Lung (tissue), 12 donors: ENCODE data around the gene ELOVL6. TPM values are rescaled to one million over a fixed set of nuclear protein-coding genes. Genes with fewer than 3 reads are reported as not detected.

Experiments used
- ATAC-seq: fragments of 200-7000 bp; cut with Tn5 transposase; one replicate; pipeline ENCODE4 v1.9.1; 2020; ENCODE audit warnings: moderate number of reproducible peaks; ENCODE audit not compliant: insufficient read depth, low FRiP score
- DNase-seq, 3 donors: peaks; one replicate each; pipeline ENCODE4 v3.0.0-alpha.2; 2013 to 2017
- H3K27ac ChIP-seq, 2 donors: one replicate each; pipeline ENCODE4 v1.5.1; 2013; ENCODE audit warnings: mild to moderate bottlenecking in 2 of 2, moderate library complexity in 2 of 2, control low read depth in 1 of 2, inconsistent platforms in 1 of 2, low read depth in 1 of 2, low read length in 1 of 2
- H3K27me3 ChIP-seq, 3 donors: one replicate each; pipeline ENCODE4 v1.5.1; 2013; ENCODE audit warnings: low read length in 2 of 3; ENCODE audit not compliant: control insufficient read depth in 3 of 3, insufficient read depth in 3 of 3
- H3K36me3 ChIP-seq, 4 donors: one replicate each; pipeline ENCODE4 v1.5.1; 2013; ENCODE audit warnings: low read length in 4 of 4, mild to moderate bottlenecking in 1 of 4, moderate library complexity in 1 of 4; ENCODE audit not compliant: control insufficient read depth in 4 of 4, insufficient read depth in 4 of 4
- H3K4me1 ChIP-seq, 5 donors: one replicate each; pipeline ENCODE4 v1.5.1; 2013; ENCODE audit warnings: low read length in 5 of 5, mild to moderate bottlenecking in 2 of 5, moderate library complexity in 1 of 5; ENCODE audit not compliant: control insufficient read depth in 5 of 5, insufficient read depth in 5 of 5
- H3K4me3 ChIP-seq: one replicate; pipeline ENCODE4 v1.5.1; 2013; ENCODE audit warnings: mild to moderate bottlenecking, control low read depth, moderate library complexity
- H3K9ac ChIP-seq, 2 donors: one replicate each; pipeline ENCODE4 v1.5.1; 2013; ENCODE audit warnings: low read length in 2 of 2, control low read depth in 1 of 2; ENCODE audit not compliant: insufficient read depth in 1 of 2
- H3K9me3 ChIP-seq, 4 donors: one replicate each; pipeline ENCODE4 v1.5.1; 2013; ENCODE audit warnings: low read length in 3 of 4, mild to moderate bottlenecking in 1 of 4, moderate library complexity in 1 of 4; ENCODE audit not compliant: control insufficient read depth in 4 of 4, insufficient read depth in 3 of 4
- CTCF ChIP-seq: IDR thresholded peaks from 2 replicates; pipeline ENCODE4 v1.5.1; 2012; ENCODE audit warnings: mild to moderate bottlenecking; ENCODE audit errors: control extremely low read depth, extremely low read depth
- WGBS, 2 donors: extraction: QIAGEN DNeasy Blood & Tissue Kit; methylation state at CpG; one replicate each; pipeline ENCODE4 v1.1.7; 2013; 5-methylcytosine and 5-hydroxymethylcytosine counted together
- polyA plus RNA-seq, 2 donors: library from polyadenylated mRNA; stranded (reverse); fragments of 200-250 nt; gene quantifications; one replicate each; pipeline ENCODE4 v1.2.1, GENCODE V29; 2013
- total RNA-seq, 2 donors: library from RNA; depleted of rRNA in 1 of 2; stranded (reverse); fragments of >200 nt in 1 of 2; gene quantifications; one replicate each; pipeline ENCODE4 v1.2.1, GENCODE V29; 2014 to 2021
- donor health status: control.
- donor health status: control.
- donor health status: Bipolar disorder and iron deficiency.
- donor health status: healthy.
- donor health status: DM: yes; HTN: yes; CAD: no.

Gene ELOVL6
- total and polyA plus RNA-seq, 4 donors, result 5.5 to 21.1 (median 12.7) TPM

GRCh38 chr4:110207233-110207632 is 8.8 kb upstream of the ELOVL6 start:
- Histone ChIP-seq H3K4me3 (no peak overlapping the region), H3K36me3 (no peaks in the 10 kb centered on the region), H3K4me1 (no peaks in the 10 kb centered on the region), H3K27me3 (no peaks in the 10 kb centered on the region), H3K9ac (no peak overlapping the region), H3K27ac (no peak overlapping the region), H3K9me3 (peaks cover 0 to 2% (median 0%) of the 10 kb centered on the region in 4 donors)
- WGBS, 2 donors, result 92% methylated on average over 1 of the region's 1 CpG
- no peak for TF ChIP-seq CTCF
- DNase-seq (no peak), ATAC-seq (no peak)

- no peak for ATAC-seq
- Histone ChIP-seq H3K4me1 (peaks cover 0 to 3% (median 0%) of the 10 kb centered on the region in 5 donors), H3K36me3 (no peaks in the 10 kb centered on the region), H3K4me3 (no peak overlapping the region), H3K9ac (no peak overlapping the region), H3K9me3 (peaks cover 0 to 2% (median 0%) of the 10 kb centered on the region in 4 donors), H3K27ac (no peak overlapping the region), H3K27me3 (no peaks in the 10 kb centered on the region)
- no peak for TF ChIP-seq CTCF
- no peak for DNase-seq
- 89 to 91% methylated on average over 3 of the region's 3 CpGs for WGBS, 2 donors
Measured at GRCh38 chr4:110202024-110202423, 3.6 kb upstream of the ELOVL6 start.

- H3K27me3 ChIP-seq, result no peaks in the 10 kb centered on the region
- no peaks in the 10 kb centered on the region for H3K36me3 ChIP-seq
- H3K4me3 ChIP-seq, result no peak overlapping the region
- H3K27ac ChIP-seq, result no peak overlapping the region
- peaks cover 0 to 2% (median 0%) of the 10 kb centered on the region in 4 donors for H3K9me3 ChIP-seq
- no peak for TF ChIP-seq CTCF
- no peak for DNase-seq
- H3K4me1 ChIP-seq, result peaks cover 0 to 3% (median 0%) of the 10 kb centered on the region in 5 donors
- WGBS, 2 donors, result 68 to 79% methylated on average over 2 of the region's 2 CpGs
- no peak overlapping the region for H3K9ac ChIP-seq
- no peak for ATAC-seq
Measured at GRCh38 chr4:110201502-110201901, 3.1 kb upstream of the ELOVL6 start.

GRCh38 chr4:110200689-110201088 is 2.3 kb upstream of the ELOVL6 start:
- ATAC-seq, result no peak
- 92 to 93% methylated on average over 2 of the region's 2 CpGs for WGBS, 2 donors

More at GRCh38 chr4:110200689-110201088, 2.3 kb upstream of the ELOVL6 start:
- Histone ChIP-seq H3K9me3 (peaks cover 0 to 2% (median 0%) of the 10 kb centered on the region in 4 donors), H3K4me3 (no peak overlapping the region), H3K27ac (no peak overlapping the region), H3K27me3 (no peaks in the 10 kb centered on the region), H3K36me3 (no peaks in the 10 kb centered on the region), H3K4me1 (peaks cover 0 to 8% (median 2%) of the 10 kb centered on the region in 5 donors), H3K9ac (no peak overlapping the region)
- TF ChIP-seq CTCF, result no peak
- no peak for DNase-seq
